Neural cell (in vitro differentiated cells): ENCODE results near the gene RAB3IL1. TPM values are rescaled to one million over a fixed set of nuclear protein-coding genes. Genes with fewer than 3 reads are reported as not detected.

Source experiments
- H2AFZ ChIP-seq: fragments of 200-600, 300-800 bp; sonication (generic), shearing (Covaris generic); 2 replicates; pipeline ENCODE4 v1.6.0; 2014; ENCODE audit warnings: low read depth, mild to moderate bottlenecking, antibody characterized with exemption, low read length, moderate library complexity
- H3F3A ChIP-seq: fragments of 200-600 bp; shearing (Covaris generic); 2 replicates; pipeline ENCODE4 v1.6.1; 2016; ENCODE audit warnings: mild to moderate bottlenecking, moderate library complexity, mixed read lengths, antibody characterized with exemption, low read length; ENCODE audit not compliant: insufficient read depth, poor library complexity, severe bottlenecking
- H3K27ac ChIP-seq: fragments of 200-600, 300-800 bp; sonication (generic), shearing (Covaris generic); 2 replicates; pipeline ENCODE4 v1.5.1; 2014; ENCODE audit warnings: mild to moderate bottlenecking, low read length, moderate library complexity
- H3K27me3 ChIP-seq: fragments of 300-800, 200-600 bp; sonication (generic), shearing (Covaris generic); 2 replicates; pipeline ENCODE4 v1.6.0; 2014; ENCODE audit warnings: mild to moderate bottlenecking, low read depth, low read length, moderate library complexity; ENCODE audit not compliant: insufficient read depth
- H3K36me3 ChIP-seq: fragments of 300-800, 200-600 bp; sonication (generic), shearing (Covaris generic); 2 replicates; pipeline ENCODE4 v1.5.1; 2014; ENCODE audit warnings: mild to moderate bottlenecking, antibody characterized with exemption, low read length, moderate library complexity; ENCODE audit not compliant: insufficient read depth
- H3K4me2 ChIP-seq: fragments of 300-800, 200-600 bp; sonication (generic), shearing (Covaris generic); 2 replicates; pipeline ENCODE4 v1.6.0; 2014; ENCODE audit warnings: mild to moderate bottlenecking, low read length
- H3K4me3 ChIP-seq: fragments of 300-800, 200-600 bp; sonication (generic), shearing (Covaris generic); 2 replicates; pipeline ENCODE4 v1.5.1; 2014; ENCODE audit warnings: mild to moderate bottlenecking, low read length, moderate library complexity
- H3K79me2 ChIP-seq: fragments of 200-600 bp; shearing (Covaris generic); replicated peaks from 2 replicates; pipeline ENCODE4 v1.6.0; 2014; ENCODE audit warnings: mild to moderate bottlenecking, low read length, moderate library complexity; ENCODE audit not compliant: insufficient read depth
- H3K9ac ChIP-seq: fragments of 300-800, 200-600 bp; sonication (generic), shearing (Covaris generic); 2 replicates; pipeline ENCODE4 v1.6.1; 2016; ENCODE audit warnings: mild to moderate bottlenecking, low read length, mixed read lengths
- H3K9me2 ChIP-seq: fragments of 200-600 bp; shearing (Covaris generic); 2 replicates; pipeline ENCODE4 v1.6.1; 2016; ENCODE audit warnings: mild to moderate bottlenecking, low read length, mixed read lengths; ENCODE audit not compliant: insufficient read depth
- H3K9me3 ChIP-seq: fragments of 200-600, 300-800 bp; sonication (generic), shearing (Covaris generic); 2 replicates; pipeline ENCODE4 v1.6.1; 2016; ENCODE audit warnings: mild to moderate bottlenecking, mixed run types, low read length, moderate library complexity, mixed read lengths
- H4K20me1 ChIP-seq: fragments of 200-600 bp; shearing (Covaris generic); 2 replicates; pipeline ENCODE4 v1.6.1; 2016; ENCODE audit warnings: mild to moderate bottlenecking, mixed run types; ENCODE audit not compliant: insufficient read depth
- EP300 ChIP-seq: fragments of 450-650 bp; conservative IDR thresholded peaks from 2 replicates; pipeline ENCODE4 v1.6.1; 2014; ENCODE audit warnings: antibody characterized with exemption, mild to moderate bottlenecking, moderate library complexity; ENCODE audit not compliant: poor library complexity, severe bottlenecking
- EZH2 ChIP-seq: fragments of 200-600, 300-800 bp; shearing (Covaris generic), sonication (generic); IDR thresholded peaks from 2 replicates; pipeline ENCODE4 v1.6.1; 2014; ENCODE audit warnings: antibody characterized with exemption, low read length, borderline replicate concordance, mild to moderate bottlenecking; ENCODE audit not compliant: insufficient read depth, poor library complexity, severe bottlenecking
- MXI1 ChIP-seq: fragments of 450-650 bp; conservative IDR thresholded peaks from 2 replicates; pipeline ENCODE4 v1.6.1; 2014; ENCODE audit warnings: antibody characterized with exemption, mild to moderate bottlenecking; ENCODE audit not compliant: poor library complexity, severe bottlenecking
- POLR2AphosphoS5 ChIP-seq: IDR thresholded peaks from 2 replicates; pipeline ENCODE4 v1.6.1; 2012
- RAD21 ChIP-seq: fragments of 450-650 bp; conservative IDR thresholded peaks from 2 replicates; pipeline ENCODE4 v1.6.1; 2014; ENCODE audit warnings: antibody characterized with exemption, mild to moderate bottlenecking, moderate library complexity
- SMC3 ChIP-seq: fragments of 450-650 bp; conservative IDR thresholded peaks from 2 replicates; pipeline ENCODE4 v1.6.1; 2014; ENCODE audit warnings: antibody characterized with exemption, mild to moderate bottlenecking, moderate library complexity; ENCODE audit not compliant: poor library complexity
- TAF1 ChIP-seq: IDR thresholded peaks from 2 replicates; pipeline ENCODE4 v1.6.1; 2012; ENCODE audit warnings: low read depth
- polyA plus RNA-seq: library from polyadenylated mRNA; depleted of rRNA; stranded (reverse); fragments of >200 nt; gene quantifications from 2 replicates; pipeline ENCODE4 v1.2.3, GENCODE V29; 2014
- TF ChIP-seq, protein P1 (sequence below): fragments of 450-650 bp; IDR thresholded peaks from 2 replicates; pipeline ENCODE4 v1.5.1; 2014; ENCODE audit warnings: antibody characterized with exemption, mild to moderate bottlenecking, moderate library complexity; ENCODE audit not compliant: poor library complexity, severe bottlenecking
- TF ChIP-seq, protein P2 (sequence below): IDR thresholded peaks from 2 replicates; pipeline ENCODE4 v1.6.1; 2012; ENCODE audit warnings: borderline replicate concordance

RAB3IL1 gene
- polyA plus RNA-seq, 1 donor from 2014 or later = 1.6 TPM

DNA sequence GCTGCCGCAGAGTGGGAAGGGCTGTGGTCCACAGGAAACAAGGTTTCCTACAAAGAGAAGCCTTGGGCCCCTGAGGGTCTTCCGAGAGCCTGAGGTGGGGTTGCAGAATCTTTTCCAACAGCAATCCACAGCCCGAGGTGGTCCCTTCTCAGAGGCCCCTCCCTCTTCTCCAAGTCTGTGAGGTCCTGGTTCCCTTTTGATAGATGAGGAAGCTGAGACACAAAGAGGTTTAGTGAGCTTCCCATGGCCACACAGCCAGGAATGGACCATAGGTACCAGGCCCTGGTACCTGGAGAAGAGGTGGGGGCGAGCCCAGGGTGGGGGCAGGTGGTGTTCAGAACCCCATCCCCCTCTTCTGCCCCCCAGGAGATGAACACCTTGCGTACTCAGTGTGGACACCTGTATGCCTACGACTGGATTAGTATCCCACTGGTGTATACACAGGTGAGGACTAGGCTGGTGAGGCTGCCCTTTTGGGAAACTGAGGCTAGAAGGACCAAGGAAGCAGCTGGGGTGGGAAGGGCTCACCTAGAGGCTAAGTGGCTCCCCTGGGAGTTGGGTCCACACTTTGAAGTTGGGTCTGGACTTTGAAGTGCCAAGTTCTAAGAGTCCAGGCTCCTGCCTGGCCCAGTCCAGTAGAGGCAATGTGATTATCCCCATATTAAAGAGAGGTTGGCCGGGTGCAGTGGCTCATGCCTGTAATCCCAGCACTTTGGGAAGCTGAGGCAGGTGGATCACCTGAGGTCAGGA lies 39.8 kb upstream of the RAB3IL1 start:
- H3K4me3 ChIP-seq = no peak overlapping the region
- no peak overlapping the region for H3K4me2 ChIP-seq
- TF ChIP-seq MXI1 (no peak), EZH2 (no peak), TAF1 (no peak), POLR2AphosphoS5 (no peak), RAD21 (no peak), SMC3 (no peak), EP300 (no peak)
- TF ChIP-seq, protein P1, sequence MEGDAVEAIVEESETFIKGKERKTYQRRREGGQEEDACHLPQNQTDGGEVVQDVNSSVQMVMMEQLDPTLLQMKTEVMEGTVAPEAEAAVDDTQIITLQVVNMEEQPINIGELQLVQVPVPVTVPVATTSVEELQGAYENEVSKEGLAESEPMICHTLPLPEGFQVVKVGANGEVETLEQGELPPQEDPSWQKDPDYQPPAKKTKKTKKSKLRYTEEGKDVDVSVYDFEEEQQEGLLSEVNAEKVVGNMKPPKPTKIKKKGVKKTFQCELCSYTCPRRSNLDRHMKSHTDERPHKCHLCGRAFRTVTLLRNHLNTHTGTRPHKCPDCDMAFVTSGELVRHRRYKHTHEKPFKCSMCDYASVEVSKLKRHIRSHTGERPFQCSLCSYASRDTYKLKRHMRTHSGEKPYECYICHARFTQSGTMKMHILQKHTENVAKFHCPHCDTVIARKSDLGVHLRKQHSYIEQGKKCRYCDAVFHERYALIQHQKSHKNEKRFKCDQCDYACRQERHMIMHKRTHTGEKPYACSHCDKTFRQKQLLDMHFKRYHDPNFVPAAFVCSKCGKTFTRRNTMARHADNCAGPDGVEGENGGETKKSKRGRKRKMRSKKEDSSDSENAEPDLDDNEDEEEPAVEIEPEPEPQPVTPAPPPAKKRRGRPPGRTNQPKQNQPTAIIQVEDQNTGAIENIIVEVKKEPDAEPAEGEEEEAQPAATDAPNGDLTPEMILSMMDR = no peak
- TF ChIP-seq, protein P2, sequence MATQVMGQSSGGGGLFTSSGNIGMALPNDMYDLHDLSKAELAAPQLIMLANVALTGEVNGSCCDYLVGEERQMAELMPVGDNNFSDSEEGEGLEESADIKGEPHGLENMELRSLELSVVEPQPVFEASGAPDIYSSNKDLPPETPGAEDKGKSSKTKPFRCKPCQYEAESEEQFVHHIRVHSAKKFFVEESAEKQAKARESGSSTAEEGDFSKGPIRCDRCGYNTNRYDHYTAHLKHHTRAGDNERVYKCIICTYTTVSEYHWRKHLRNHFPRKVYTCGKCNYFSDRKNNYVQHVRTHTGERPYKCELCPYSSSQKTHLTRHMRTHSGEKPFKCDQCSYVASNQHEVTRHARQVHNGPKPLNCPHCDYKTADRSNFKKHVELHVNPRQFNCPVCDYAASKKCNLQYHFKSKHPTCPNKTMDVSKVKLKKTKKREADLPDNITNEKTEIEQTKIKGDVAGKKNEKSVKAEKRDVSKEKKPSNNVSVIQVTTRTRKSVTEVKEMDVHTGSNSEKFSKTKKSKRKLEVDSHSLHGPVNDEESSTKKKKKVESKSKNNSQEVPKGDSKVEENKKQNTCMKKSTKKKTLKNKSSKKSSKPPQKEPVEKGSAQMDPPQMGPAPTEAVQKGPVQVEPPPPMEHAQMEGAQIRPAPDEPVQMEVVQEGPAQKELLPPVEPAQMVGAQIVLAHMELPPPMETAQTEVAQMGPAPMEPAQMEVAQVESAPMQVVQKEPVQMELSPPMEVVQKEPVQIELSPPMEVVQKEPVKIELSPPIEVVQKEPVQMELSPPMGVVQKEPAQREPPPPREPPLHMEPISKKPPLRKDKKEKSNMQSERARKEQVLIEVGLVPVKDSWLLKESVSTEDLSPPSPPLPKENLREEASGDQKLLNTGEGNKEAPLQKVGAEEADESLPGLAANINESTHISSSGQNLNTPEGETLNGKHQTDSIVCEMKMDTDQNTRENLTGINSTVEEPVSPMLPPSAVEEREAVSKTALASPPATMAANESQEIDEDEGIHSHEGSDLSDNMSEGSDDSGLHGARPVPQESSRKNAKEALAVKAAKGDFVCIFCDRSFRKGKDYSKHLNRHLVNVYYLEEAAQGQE = no peak
- no peak overlapping the region for H3K9ac ChIP-seq
- H3K79me2 ChIP-seq = no peaks in the 10 kb centered on the region
- no peak overlapping the region for H2AFZ ChIP-seq
- H4K20me1 ChIP-seq = no peaks in the 10 kb centered on the region
- no peaks in the 10 kb centered on the region for H3K36me3 ChIP-seq
- H3K27ac ChIP-seq = no peak overlapping the region
- H3K9me3 ChIP-seq = no peaks in the 10 kb centered on the region
- H3K9me2 ChIP-seq = no peaks in the 10 kb centered on the region
- peaks cover 24% of the 10 kb centered on the region for H3K27me3 ChIP-seq
- H3F3A ChIP-seq = no peaks in the 10 kb centered on the region

DNA sequence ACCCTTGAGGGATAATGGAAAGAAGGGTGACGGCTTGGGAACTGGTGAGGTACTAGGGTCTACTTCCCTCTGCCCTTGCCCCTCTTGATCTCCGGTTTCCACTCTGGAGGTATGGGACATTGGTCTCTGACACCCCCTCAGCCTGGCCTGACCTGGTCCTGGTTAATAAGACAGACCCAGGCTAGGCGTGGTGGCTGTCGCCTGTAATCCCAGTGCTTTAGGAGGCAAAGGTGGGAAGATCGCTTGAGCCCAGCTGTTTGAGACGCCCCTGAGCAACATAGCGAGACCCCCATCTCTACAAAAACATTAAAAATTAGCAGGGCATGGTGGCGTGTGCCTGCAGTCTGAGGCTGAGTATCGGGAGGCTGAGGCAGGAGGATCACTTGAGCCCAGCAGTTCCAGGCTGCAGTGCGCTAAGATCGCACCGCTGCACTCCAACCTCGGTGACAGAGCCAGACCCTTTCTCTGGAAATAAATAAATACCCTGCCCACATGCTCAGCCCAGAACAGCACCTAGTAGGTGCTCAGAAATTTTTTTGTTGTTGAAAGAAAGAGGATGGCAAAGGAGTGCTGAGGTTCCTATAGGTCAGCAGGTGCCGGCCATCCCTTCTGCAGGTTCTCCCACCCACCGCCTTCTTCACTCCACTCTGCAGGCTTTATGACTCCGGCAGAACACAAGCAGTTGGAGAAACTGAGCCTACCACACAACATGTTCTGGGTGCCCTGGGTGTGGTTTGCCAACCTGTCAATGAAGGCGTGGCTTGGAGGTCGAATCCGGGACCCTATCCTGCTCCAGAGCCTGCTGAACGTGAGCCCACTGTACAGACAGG lies 39.0 kb upstream of the RAB3IL1 start:
- Histone ChIP-seq H4K20me1 (no peaks in the 10 kb centered on the region), H3K27ac (no peak overlapping the region), H2AFZ (no peak overlapping the region), H3K79me2 (no peaks in the 10 kb centered on the region), H3K27me3 (peaks cover 24% of the 10 kb centered on the region), H3K9me3 (no peaks in the 10 kb centered on the region), H3F3A (no peaks in the 10 kb centered on the region), H3K4me3 (no peak overlapping the region), H3K36me3 (no peaks in the 10 kb centered on the region), H3K9ac (no peak overlapping the region), H3K4me2 (no peak overlapping the region), H3K9me2 (no peaks in the 10 kb centered on the region)
- TF ChIP-seq EP300 (no peak), EZH2 (no peak), RAD21 (no peak), MXI1 (no peak), TAF1 (no peak), SMC3 (no peak), POLR2AphosphoS5 (no peak)
- TF ChIP-seq, protein P1 = no peak
- TF ChIP-seq, protein P2 = no peak
